Chondrocyte (in vitro differentiated cells): ENCODE measurements around the gene SMPD1. TPM values are rescaled to one million over a fixed set of nuclear protein-coding genes. Genes with fewer than 3 reads are reported as not detected.

Source experiments
- DNase-seq: peaks from one replicate; pipeline ENCODE4 v3.0.0; 2021; ENCODE audit warnings: mixed read lengths, low spot score
- H3K27ac Mint-ChIP-seq: one replicate; pipeline ENCODE4 v1.8.0; 2021; ENCODE audit warnings: mild to moderate bottlenecking, moderate library complexity, mixed read lengths; ENCODE audit not compliant: unreplicated experiment
- H3K27me3 Mint-ChIP-seq: 2 replicates; pipeline ENCODE4 v1.8.0; 2021; ENCODE audit warnings: low read depth, mixed read lengths
- H3K36me3 Mint-ChIP-seq: 2 replicates; pipeline ENCODE4 v1.8.0; 2021; ENCODE audit warnings: low read depth, mixed read lengths
- H3K4me1 Mint-ChIP-seq: 2 replicates; pipeline ENCODE4 v1.8.0; 2021; ENCODE audit warnings: low read depth, mild to moderate bottlenecking, mixed read lengths
- H3K4me3 Mint-ChIP-seq: one replicate; pipeline ENCODE4 v1.8.0; 2021; ENCODE audit warnings: mild to moderate bottlenecking, moderate library complexity, mixed read lengths; ENCODE audit not compliant: unreplicated experiment
- H3K9me3 Mint-ChIP-seq: 2 replicates; pipeline ENCODE4 v1.8.0; 2021; ENCODE audit warnings: low read depth, mixed read lengths
- CTCF ChIP-seq: fragments of 200-600 bp; sonication (generic); IDR thresholded peaks from 2 replicates; pipeline ENCODE4 v1.5.0; 2021; ENCODE audit warnings: antibody characterized with exemption, mild to moderate bottlenecking, moderate library complexity
- total RNA-seq: library from RNA; stranded (reverse); gene quantifications from 3 replicates; pipeline ENCODE4 v1.2.1, GENCODE V29; 2021

The SMPD1 gene
- total RNA-seq, 1 donor from 2014 or later, result 102 TPM

DNA sequence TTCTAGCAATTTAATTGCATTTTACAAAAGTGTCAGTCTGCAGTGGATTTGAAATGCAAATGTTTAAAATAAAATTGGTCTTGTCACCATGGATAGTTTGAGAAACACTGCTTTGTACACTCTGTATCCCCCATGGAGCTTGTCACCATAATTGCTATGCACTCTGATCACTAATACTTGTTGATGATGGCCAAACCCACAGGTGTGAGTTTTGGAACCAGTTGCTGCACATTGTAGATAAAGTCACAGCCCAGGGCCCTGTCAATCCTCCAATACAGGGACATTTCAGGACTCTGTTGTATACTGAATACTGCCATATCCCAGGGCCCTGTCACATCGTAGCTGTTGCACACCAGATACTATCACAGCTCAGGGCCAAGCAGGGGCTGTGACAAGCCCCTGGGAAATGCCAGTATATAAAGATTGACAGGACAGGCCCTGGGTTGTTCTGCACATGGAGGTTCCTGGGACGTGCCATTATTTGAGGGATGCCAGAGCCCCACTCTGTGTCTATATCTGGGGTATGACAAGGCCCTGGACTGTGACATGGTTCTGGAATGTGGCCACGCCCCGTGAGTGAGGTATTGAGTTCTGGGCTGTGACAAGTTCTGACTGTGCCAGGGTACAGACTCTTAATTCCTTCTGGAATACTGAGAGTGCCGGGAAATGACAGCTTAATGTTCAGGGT is 27.9 kb upstream of the SMPD1 start:
- no peaks in the 10 kb centered on the region for H3K9me3 Mint-ChIP-seq
- no peak for DNase-seq
- H3K27me3 Mint-ChIP-seq, result no peaks in the 10 kb centered on the region
- peaks cover 31% of the 10 kb centered on the region for H3K4me1 Mint-ChIP-seq
- H3K27ac Mint-ChIP-seq, result peak overlapping the region; percentile 29
- H3K4me3 Mint-ChIP-seq, result no peak overlapping the region
- H3K36me3 Mint-ChIP-seq, result no peaks in the 10 kb centered on the region
- TF ChIP-seq CTCF, result no peak

- H3K36me3 Mint-ChIP-seq, result no peaks in the 10 kb centered on the region
- no peak for DNase-seq
- peak; percentile 94 for TF ChIP-seq CTCF
- no peak overlapping the region for H3K4me3 Mint-ChIP-seq
- H3K4me1 Mint-ChIP-seq, result peaks cover 24% of the 10 kb centered on the region
- H3K9me3 Mint-ChIP-seq, result no peaks in the 10 kb centered on the region
- no peaks in the 10 kb centered on the region for H3K27me3 Mint-ChIP-seq
- peak overlapping the region; percentile 29 for H3K27ac Mint-ChIP-seq
Measured at GRCh38 chr11:6362873-6363678, 27.2 kb upstream of the SMPD1 start.

- Mint-ChIP-seq H3K9me3 (no peaks in the 10 kb centered on the region), H3K4me3 (no peak overlapping the region), H3K36me3 (no peaks in the 10 kb centered on the region), H3K27me3 (no peaks in the 10 kb centered on the region), H3K27ac (no peak overlapping the region), H3K4me1 (peaks cover 11% of the 10 kb centered on the region)
- DNase-seq, result no peak
- no peak for TF ChIP-seq CTCF
Measured at GRCh38 chr11:6365659-6366058, 24.6 kb upstream of the SMPD1 start.

GRCh38 chr11:6371825-6372224 is 18.4 kb upstream of the SMPD1 start:
- Mint-ChIP-seq H3K4me1 (no peaks in the 10 kb centered on the region), H3K27me3 (peaks cover 6% of the 10 kb centered on the region), H3K36me3 (no peaks in the 10 kb centered on the region), H3K4me3 (no peak overlapping the region), H3K27ac (no peak overlapping the region), H3K9me3 (no peaks in the 10 kb centered on the region)
- TF ChIP-seq CTCF, result no peak
- DNase-seq, result no peak

GRCh38 chr11:6377902-6378639 is 12.2 kb upstream of the SMPD1 start:
- Mint-ChIP-seq H3K9me3 (no peaks in the 10 kb centered on the region), H3K4me1 (no peaks in the 10 kb centered on the region), H3K27me3 (peaks cover 9% of the 10 kb centered on the region), H3K4me3 (no peak overlapping the region), H3K27ac (no peak overlapping the region), H3K36me3 (no peaks in the 10 kb centered on the region)
- TF ChIP-seq CTCF, result no peak
- DNase-seq, result no peak
